Lung microvascular endothelial cell (primary cell): ENCODE results near the gene ZMYND8. TPM values are rescaled to one million over a fixed set of nuclear protein-coding genes. Genes with fewer than 3 reads are reported as not detected.
"Not testable (repeated sequence)": the region's sequence is repeated elsewhere in the genome, so short reads cannot be mapped to it uniquely, and the experiment has no call there.

Experiments
- DNase-seq, 2 donors: peaks; one replicate each; pipeline versions ENCODE4 v3.0.0 to v3.0.0-alpha.2; 2010; ENCODE audit warnings: low read depth in 2 of 2
- total RNA-seq: library from RNA; depleted of rRNA; stranded (reverse); fragments of >200 nt; gene quantifications from 2 replicates; pipeline ENCODE4 v1.2.1, GENCODE V29; 2014

Gene ZMYND8
- total RNA-seq, 1 donor from 2014 or later, result 74.8 TPM

DNA sequence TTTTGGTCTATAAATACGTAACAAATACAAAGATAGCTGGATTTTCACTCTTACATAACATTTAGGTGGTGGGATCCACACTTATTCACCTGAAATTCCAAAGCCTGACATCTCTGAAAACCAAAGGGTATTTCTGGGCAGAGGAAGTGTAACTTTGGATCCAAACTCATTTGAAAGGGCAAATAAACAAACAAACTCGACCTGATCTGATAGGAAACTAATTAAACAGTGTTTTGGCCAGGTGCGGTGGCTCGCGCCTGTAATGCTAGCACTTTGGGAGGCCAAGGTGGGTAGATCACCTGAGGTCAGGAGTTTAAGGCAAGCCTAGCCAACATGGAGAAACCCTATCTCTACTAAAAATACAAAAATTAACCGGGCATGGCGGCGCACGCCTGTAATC lies 128.9 kb downstream of the ZMYND8 start:
- no peak for DNase-seq

DNA sequence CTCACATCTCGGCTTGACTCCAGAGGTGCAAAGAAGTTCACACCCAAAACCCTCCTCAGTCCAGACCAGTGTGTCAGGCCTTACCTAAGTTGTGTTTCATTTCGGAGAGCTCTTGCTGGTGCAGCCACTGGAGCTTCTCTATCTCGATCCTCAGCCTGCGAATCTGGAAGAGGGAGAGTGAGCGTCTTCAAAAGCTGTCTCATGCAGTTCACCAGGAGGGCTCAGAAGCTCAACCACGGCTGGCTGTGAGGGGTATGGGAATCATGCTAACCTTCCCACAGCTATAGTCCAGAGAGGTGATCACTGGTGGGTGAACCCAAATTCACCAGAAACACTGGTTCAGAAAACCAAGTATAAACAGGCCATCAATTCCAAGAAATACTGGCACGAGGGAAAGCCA lies 129.4 kb downstream of the ZMYND8 start:
- no peak for DNase-seq

- no peak for DNase-seq
These were observed 131.0 kb downstream of the ZMYND8 start for GRCh38 chr20:47225458-47225857.

GRCh38 chr20:47224857-47225256 lies 131.6 kb downstream of the ZMYND8 start:
- DNase-seq, result no peak

- no peak for DNase-seq
These were observed 132.2 kb downstream of the ZMYND8 start for GRCh38 chr20:47224300-47224791.

DNA sequence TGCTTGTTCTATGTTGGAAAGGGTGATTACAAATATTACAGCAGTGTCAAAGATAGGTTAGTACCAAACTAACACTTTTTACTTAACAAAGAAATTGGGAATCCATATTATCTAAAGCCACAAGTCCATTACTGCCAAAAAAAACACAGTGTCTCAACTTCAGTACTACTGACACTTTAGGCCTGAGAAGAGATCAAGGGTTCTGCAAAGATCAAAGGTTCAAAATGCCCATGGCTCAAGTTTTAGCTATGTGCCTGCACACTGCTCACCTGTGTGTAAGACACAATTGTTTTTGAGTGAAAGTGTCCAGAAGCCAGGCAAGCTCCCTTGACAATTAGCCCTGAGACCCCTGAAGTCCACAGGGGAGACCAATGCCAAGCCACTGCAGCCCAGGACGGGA lies 132.6 kb downstream of the ZMYND8 start:
- no peak for DNase-seq

DNA sequence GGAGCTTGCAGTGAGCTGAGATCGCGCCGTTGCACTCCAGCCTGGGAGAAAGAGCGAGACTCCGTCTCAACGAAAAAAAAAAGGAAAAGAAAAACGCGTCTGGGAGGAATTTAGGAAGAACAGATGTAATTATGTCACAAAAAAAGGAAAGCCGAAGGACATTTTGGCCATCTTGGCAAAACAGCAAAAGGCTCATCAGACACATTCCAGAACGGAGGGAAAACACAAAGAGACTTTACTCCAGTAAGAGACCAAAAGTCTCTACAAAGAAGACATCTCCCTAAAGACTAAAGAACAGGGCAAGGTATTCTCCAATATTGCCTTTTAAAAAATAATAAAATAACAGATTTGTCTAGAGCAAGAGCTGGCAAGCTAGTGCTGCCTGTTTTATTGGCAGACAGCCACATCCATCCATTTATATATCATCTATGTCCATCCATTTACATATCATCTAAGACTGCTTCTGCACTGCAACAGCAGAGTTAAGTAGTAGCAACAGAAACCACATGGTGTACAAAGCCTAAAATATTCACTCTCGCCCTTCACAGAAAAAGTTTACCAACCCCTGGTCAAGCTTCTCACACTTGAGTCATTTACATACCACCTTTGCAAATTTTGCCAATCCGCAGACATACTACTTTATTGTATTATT lies 133.9 kb downstream of the ZMYND8 start:
- DNase-seq, result no peak

GRCh38 chr20:47221036-47221625 lies 135.4 kb downstream of the ZMYND8 start:
- no peak for DNase-seq

DNA sequence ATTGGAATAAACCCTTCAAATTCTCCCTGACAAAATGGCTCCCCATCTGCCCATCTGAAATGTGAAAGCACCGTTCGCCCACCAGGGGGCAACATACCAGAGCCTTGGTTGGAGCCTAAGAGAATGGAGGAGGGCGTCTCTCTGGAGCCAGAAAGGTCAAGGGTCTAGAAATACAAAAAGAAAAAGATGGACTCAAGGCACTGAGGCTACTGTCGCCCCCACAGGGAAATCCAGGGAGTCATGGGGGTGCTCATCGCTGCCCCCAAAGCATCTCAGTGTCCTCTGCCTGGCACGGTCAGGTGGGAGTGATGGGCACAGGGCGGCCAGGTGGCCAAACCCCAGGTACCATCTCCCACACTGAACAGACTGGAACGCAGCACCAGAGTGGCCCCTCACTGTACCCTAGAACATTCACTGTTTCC lies 136.3 kb downstream of the ZMYND8 start:
- peak; percentile 49 for DNase-seq

- DNase-seq, result no peak
These were observed 138.7 kb downstream of the ZMYND8 start for GRCh38 chr20:47217482-47218446.

DNA sequence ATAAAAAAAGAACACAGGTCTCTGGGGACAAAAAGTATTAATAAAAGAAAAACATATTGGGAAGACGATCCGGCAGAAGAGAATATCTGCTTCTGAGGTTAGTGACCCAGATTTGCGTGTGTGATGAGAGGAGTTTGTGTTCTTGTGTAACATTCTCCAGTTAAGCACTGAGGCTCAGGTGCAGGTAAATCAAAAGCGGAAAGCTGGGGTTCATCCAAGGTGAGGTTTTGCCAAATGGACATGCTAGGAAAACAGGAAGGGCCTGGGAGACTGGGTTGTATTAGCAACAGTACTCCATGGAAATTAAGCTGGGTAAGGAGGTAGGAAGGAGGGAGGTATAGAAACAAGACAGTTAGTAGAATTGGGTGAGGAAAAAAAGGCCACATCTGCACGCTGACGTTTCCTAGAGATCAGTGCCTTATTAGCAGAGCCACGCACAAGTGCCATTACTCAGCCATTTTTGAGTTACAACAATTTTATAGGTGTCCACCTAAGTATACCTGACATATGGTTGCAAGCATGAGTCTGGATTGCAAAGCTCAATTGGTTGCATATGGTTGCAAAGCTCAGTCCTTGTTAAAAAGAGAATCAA lies 139.6 kb downstream of the ZMYND8 start:
- no peak for DNase-seq

DNA sequence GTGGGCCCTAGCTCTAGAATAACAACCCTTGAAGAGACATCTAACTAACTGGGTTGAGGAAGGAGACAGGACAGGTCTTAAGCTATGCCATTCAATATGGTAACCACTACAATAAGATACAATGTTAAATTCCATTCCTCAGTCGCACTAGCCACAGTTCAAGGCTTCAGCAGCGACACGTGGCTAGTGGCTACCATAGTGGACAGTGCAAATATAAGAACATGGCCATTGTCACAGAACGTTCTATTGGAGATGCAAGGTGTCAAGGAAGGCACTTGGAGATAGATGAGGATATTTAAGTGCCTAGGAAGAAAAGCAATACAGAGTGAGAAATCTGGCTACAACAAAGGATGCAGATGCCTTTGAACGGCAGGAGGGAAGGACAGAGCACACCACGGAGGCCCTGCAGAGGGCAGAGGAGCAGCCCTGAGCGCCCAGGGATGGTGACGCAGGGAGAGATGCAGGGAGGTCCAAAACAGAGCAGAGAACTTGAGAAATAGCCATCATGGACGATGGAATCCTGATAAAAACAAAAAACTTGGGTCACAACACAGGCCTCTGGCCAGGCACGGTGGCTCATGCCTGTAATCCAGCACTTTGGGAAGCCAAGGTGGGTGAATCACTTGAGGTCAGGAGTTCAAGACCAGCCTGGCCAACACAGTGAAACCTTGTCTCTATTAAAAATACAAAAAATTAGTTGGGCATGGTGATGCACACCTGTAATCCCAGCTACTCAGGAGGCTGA lies 140.7 kb downstream of the ZMYND8 start:
- no peak for DNase-seq

DNA sequence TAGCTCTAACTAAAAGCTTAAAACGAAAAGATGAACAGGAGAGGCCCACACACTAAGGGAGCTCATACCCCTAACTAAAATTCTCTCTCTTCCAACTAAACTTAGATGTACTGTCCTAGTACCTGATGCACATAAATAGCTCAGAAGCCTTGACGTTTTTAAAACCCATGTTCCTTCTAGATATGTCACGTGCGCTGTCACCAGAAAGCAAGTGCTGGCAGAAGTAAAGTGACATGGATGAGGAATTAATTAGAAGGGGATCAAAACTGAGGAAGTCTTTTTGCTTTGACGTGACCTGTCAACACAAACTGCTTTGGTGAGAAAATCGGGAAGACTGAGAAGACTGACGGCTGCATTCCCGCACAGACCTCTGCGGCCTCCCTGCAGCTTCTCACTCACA lies 142.5 kb downstream of the ZMYND8 start:
- DNase-seq, result no peak

DNA sequence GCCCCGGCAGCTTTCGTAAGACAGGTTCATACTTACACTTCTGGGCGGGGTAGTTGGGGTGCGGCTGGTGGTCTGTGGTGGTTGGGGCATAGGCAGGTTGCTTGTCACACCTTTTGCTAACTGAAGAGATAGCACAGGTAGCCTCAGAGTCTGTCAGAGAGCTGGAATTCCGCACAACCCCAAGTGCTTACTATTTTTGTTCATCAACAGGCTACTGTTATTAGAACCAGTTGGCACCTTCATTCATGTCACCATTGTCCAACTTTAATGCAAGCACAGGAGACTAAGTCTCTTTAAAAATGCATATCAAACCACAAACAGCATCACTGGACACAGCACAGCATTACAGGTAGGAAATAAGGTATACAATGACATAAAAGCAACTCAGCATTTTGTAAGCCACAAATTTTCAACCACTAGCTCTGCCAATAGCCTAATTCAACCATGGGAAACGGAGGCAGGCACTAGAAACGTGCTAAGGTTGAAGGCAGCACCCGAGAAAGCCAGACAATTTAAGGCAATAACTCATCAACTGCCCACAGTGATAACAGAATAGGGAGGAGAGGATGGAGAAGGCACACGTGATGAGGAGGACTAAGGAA lies 143.8 kb downstream of the ZMYND8 start:
- no peak for DNase-seq

DNA sequence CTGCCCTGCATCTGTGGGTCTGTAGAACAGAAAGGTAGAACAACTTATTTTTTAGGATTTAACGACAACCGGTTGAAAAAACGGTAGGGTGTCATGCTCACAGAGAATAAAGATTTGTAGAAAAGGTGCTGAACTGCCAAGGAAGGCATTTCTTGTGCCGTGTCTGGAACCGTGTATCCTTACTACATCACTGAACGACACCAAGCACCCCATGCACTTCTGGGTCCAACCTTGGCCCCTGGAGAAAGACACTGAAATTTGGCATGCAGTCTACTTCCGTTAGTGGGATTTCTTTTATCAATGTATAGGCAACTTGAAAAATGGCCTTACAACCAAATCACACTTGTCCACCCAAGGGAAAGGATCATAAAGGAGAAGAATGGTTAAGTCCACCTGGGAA lies 145.5 kb downstream of the ZMYND8 start:
- DNase-seq, result no peak

DNA sequence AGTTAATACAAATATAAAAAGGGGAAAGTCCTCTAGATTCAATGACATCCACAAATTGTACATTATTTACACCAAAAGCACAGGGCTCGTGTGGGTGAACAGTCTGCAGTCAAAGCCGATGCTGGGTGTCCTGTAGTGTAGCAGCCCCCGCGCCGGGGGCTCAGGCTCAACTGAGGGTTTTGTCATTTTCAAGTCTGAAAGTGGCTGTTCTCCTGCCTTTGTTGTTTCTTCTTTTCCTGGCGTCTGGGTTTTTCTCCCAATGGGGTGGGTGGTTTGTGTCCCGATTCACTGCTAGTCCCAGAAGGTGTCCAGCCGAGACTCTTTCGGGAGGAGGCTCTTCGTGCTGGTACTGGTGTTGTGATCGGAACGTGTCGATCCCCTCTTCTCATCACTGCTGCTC lies 146.0 kb downstream of the ZMYND8 start:
- DNase-seq, result no peak

DNA sequence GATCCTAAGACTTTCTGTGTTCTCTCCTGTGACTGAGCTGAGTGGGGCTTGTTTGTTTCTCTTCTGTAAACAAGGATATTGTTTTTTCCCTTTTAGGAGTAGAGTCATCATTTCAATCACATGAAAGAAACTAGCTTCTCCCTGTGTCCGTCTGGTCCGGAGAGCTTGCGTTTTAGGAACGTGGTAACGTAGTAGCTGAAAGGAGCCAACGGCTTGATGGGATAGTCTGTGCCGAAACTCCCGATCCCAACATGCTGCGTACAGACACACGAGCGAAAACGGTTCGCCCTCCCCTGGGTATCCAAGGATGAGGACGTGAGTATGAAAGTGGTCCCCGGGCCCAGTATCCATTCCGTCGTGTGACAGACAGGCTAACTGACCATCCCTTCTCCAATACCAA lies 146.5 kb downstream of the ZMYND8 start:
- DNase-seq, result no peak

GRCh38 chr20:47208534-47209174 lies 147.8 kb downstream of the ZMYND8 start:
- no peak for DNase-seq

GRCh38 chr20:47206962-47207641 lies 149.4 kb downstream of the ZMYND8 start:
- DNase-seq, result no peak

DNA sequence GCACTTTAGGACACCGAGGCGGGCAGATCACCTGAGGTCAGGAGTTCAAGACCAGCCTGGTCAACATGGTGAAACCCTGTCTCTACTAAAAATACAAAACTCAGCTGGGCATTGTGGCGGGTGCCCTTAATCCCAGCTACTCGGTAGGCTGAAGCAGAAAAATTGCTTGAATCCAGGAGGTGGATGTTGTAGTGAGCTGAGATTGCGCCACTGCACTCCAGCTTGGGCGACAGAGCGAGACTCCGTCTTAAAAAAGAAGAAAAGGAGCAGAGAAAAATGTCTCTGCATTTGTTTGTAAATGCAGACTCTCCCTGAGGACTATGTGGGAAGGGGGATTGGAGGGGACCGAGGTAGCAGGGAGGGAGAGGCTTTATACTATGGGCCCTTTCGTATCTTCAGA lies 149.9 kb downstream of the ZMYND8 start:
- not testable (repeated sequence) for DNase-seq
